K562 (cell line): ENCODE results near the gene ITPKB.

Experiments used
- SNRNP70 ChIP-seq: fragments of 200-400 bp; formaldehyde crosslinking; optimal IDR thresholded peaks from 2 replicates; pipeline ENCODE3; 2017; ENCODE audit warnings: low read depth, low read length
- SUPT5H ChIP-seq: fragments of 450-650 bp; IDR thresholded peaks from 2 replicates; pipeline ENCODE4 v1.6.1; 2016
- TAF1 ChIP-seq: IDR thresholded peaks from 2 replicates; pipeline ENCODE4 v1.6.1; 2011; ENCODE audit warnings: mild to moderate bottlenecking, low read length, moderate library complexity; ENCODE audit not compliant: insufficient read depth, control insufficient read depth, severe bottlenecking; ENCODE audit errors: extremely low read depth
- ZFX ChIP-seq: sonication (generic); formaldehyde crosslinking; IDR thresholded peaks from 2 replicates; pipeline ENCODE4 v1.8.0; 2022; ENCODE audit warnings: mild to moderate bottlenecking, missing genetic modification reagents, moderate library complexity
- TF ChIP-seq, protein P1 (sequence below), 3 experiments: IDR thresholded peaks in 2 of 3; conservative IDR thresholded peaks in 1 of 3; 2 replicates each; pipeline ENCODE4 v1.5.1; 2011 to 2012; ENCODE audit warnings: low read length in 3 of 3, mild to moderate bottlenecking in 3 of 3, control low read depth in 2 of 3, improper control_type of control experiment in 1 of 3, inconsistent platforms in 1 of 3, low read depth in 1 of 3, mixed read lengths in 1 of 3, moderate library complexity in 1 of 3; ENCODE audit not compliant: insufficient read depth in 2 of 3
- TF ChIP-seq, protein P2 (sequence below): fragments of 450-650 bp; IDR thresholded peaks from 2 replicates; pipeline ENCODE4 v1.6.1; 2016; ENCODE audit warnings: low read depth
- TF ChIP-seq, protein P3 (sequence below): fragments of 250-450 bp; sonication (Bioruptor Pico); IDR thresholded peaks from 2 replicates; pipeline ENCODE4 v1.4.0; 2020; ENCODE audit warnings: mild to moderate bottlenecking, moderate library complexity

DNA sequence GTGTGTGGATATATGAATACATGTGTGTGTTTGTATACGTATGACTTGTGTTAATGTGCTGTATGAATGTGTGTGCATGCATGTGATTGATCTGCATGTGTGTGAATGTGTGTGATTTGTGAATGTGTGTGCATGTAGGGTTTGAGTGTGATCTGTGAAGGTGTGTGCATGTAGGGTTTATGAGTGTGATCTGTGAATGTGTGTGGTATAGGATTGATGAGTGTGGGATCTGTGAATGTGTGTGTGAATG lies 102.3 kb downstream of the ITPKB start:
- TF ChIP-seq SNRNP70 (no peak), TAF1 (no peak), SUPT5H (no peak), ZFX (CRISPR knock-in tag) (no peak)
- TF ChIP-seq, protein P1, sequence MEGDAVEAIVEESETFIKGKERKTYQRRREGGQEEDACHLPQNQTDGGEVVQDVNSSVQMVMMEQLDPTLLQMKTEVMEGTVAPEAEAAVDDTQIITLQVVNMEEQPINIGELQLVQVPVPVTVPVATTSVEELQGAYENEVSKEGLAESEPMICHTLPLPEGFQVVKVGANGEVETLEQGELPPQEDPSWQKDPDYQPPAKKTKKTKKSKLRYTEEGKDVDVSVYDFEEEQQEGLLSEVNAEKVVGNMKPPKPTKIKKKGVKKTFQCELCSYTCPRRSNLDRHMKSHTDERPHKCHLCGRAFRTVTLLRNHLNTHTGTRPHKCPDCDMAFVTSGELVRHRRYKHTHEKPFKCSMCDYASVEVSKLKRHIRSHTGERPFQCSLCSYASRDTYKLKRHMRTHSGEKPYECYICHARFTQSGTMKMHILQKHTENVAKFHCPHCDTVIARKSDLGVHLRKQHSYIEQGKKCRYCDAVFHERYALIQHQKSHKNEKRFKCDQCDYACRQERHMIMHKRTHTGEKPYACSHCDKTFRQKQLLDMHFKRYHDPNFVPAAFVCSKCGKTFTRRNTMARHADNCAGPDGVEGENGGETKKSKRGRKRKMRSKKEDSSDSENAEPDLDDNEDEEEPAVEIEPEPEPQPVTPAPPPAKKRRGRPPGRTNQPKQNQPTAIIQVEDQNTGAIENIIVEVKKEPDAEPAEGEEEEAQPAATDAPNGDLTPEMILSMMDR (IDR thresholded peaks at IDR 0.05 in 2 of 3, conservative IDR thresholded peaks at IDR 0.05 in 1 of 3; ENCODE audit: insufficient read depth in 2 of 3, low read depth in 1 of 3, low read length in 3 of 3), result no peak
- TF ChIP-seq, protein P2, sequence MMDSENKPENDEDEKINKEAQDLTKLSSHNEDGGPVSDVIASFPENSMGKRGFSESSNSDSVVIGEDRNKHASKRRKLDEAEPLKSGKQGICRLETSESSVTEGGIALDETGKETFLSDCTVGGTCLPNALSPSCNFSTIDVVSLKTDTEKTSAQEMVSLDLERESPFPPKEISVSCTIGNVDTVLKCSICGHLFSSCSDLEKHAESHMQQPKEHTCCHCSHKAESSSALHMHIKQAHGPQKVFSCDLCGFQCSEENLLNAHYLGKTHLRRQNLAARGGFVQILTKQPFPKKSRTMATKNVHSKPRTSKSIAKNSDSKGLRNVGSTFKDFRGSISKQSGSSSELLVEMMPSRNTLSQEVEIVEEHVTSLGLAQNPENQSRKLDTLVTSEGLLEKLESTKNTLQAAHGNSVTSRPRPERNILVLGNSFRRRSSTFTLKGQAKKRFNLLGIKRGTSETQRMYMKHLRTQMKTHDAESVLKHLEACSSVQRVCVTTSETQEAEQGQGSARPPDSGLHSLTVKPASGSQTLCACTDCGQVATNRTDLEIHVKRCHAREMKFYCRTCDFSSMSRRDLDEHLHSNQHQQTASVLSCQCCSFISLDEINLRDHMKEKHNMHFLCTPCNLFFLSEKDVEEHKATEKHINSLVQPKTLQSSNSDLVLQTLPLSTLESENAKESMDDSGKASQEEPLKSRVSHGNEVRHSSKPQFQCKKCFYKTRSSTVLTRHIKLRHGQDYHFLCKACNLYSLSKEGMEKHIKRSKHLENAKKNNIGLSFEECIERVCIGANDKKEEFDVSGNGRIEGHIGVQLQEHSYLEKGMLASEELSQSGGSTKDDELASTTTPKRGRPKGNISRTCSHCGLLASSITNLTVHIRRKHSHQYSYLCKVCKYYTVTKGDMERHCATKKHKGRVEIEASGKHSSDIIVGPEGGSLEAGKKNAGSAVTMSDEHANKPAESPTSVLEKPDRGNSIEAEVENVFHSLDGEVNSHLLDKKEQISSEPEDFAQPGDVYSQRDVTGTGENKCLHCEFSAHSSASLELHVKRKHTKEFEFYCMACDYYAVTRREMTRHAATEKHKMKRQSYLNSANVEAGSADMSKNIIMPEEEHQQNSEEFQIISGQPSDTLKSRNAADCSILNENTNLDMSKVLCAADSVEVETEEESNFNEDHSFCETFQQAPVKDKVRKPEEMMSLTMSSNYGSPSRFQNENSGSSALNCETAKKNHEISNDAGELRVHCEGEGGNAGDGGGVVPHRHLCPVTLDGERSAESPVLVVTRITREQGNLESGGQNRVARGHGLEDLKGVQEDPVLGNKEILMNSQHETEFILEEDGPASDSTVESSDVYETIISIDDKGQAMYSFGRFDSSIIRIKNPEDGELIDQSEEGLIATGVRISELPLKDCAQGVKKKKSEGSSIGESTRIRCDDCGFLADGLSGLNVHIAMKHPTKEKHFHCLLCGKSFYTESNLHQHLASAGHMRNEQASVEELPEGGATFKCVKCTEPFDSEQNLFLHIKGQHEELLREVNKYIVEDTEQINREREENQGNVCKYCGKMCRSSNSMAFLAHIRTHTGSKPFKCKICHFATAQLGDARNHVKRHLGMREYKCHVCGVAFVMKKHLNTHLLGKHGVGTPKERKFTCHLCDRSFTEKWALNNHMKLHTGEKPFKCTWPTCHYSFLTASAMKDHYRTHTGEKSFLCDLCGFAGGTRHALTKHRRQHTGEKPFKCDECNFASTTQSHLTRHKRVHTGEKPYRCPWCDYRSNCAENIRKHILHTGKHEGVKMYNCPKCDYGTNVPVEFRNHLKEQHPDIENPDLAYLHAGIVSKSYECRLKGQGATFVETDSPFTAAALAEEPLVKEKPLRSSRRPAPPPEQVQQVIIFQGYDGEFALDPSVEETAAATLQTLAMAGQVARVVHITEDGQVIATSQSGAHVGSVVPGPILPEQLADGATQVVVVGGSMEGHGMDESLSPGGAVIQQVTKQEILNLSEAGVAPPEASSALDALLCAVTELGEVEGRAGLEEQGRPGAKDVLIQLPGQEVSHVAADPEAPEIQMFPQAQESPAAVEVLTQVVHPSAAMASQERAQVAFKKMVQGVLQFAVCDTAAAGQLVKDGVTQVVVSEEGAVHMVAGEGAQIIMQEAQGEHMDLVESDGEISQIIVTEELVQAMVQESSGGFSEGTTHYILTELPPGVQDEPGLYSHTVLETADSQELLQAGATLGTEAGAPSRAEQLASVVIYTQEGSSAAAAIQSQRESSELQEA, result no peak
- TF ChIP-seq, protein P3, sequence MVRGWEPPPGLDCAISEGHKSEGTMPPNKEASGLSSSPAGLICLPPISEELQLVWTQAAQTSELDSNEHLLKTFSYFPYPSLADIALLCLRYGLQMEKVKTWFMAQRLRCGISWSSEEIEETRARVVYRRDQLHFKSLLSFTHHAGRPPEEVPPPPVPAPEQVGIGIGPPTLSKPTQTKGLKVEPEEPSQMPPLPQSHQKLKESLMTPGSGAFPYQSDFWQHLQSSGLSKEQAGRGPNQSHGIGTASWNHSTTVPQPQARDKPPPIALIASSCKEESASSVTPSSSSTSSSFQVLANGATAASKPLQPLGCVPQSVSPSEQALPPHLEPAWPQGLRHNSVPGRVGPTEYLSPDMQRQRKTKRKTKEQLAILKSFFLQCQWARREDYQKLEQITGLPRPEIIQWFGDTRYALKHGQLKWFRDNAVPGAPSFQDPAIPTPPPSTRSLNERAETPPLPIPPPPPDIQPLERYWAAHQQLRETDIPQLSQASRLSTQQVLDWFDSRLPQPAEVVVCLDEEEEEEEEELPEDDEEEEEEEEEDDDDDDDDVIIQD (CRISPR knock-in tag), result no peak
